GM12891 (cell line): ENCODE data around the gene LCA5L.

Source experiments
- POLR2A ChIP-seq: IDR thresholded peaks from 2 replicates; pipeline ENCODE4 v1.6.1; 2011; ENCODE audit warnings: low read depth, low read length, control low read depth
- POLR2AphosphoS5 ChIP-seq: IDR thresholded peaks from 2 replicates; pipeline ENCODE4 v1.6.1; 2011; ENCODE audit warnings: low read depth, low read length, control low read depth

- TF ChIP-seq POLR2AphosphoS5: no peak
- TF ChIP-seq POLR2A: no peak
Observed at GRCh38 chr21:39463308-39463707, 17.7 kb upstream of the LCA5L start.
